Parathyroid adenoma (tissue), 2 donors: ENCODE data around the gene ZNF654.
A peak's percentile ranks its signal among the peaks of the same experiment; 100 is the strongest.

ENCODE experiments used
- H2AFZ ChIP-seq: fragments of 300-600 bp; sonication (generic); one replicate; pipeline ENCODE4 v1.7.0; 2017; ENCODE audit warnings: antibody characterized with exemption, mild to moderate bottlenecking
- H3K27ac ChIP-seq: fragments of 300-600 bp; sonication (generic); one replicate; pipeline ENCODE4 v1.7.0; 2017
- H3K27me3 ChIP-seq: fragments of 300-600 bp; sonication (generic); one replicate; pipeline ENCODE4 v1.7.0; 2017; ENCODE audit warnings: low read length; ENCODE audit not compliant: control insufficient read depth, insufficient read depth
- H3K36me3 ChIP-seq: fragments of 300-600 bp; sonication (generic); one replicate; pipeline ENCODE4 v1.7.0; 2017; ENCODE audit warnings: low read length; ENCODE audit not compliant: control insufficient read depth, insufficient read depth
- H3K4me1 ChIP-seq: fragments of 300-600 bp; sonication (generic); one replicate; pipeline ENCODE4 v1.7.0; 2017; ENCODE audit warnings: control low read depth
- H3K4me2 ChIP-seq: fragments of 300-600 bp; sonication (generic); one replicate; pipeline ENCODE4 v1.7.0; 2017; ENCODE audit warnings: low read length
- H3K4me3 ChIP-seq: fragments of 300-600 bp; sonication (generic); one replicate; pipeline ENCODE4 v1.7.0; 2017; ENCODE audit warnings: low read depth, low read length
- H3K79me2 ChIP-seq: fragments of 300-600 bp; sonication (generic); one replicate; pipeline ENCODE4 v1.7.0; 2017; ENCODE audit warnings: control low read depth
- H3K9ac ChIP-seq: fragments of 300-600 bp; sonication (generic); one replicate; pipeline ENCODE4 v1.7.0; 2017; ENCODE audit warnings: mild to moderate bottlenecking
- H3K9me3 ChIP-seq: fragments of 300-600 bp; sonication (generic); one replicate; pipeline ENCODE4 v1.7.0; 2017; ENCODE audit warnings: low read length; ENCODE audit not compliant: control insufficient read depth
- TF ChIP-seq, protein P1 (sequence below): fragments of 300-600 bp; sonication (generic); IDR thresholded peaks from one replicate; pipeline ENCODE4 v1.7.0; 2017; ENCODE audit warnings: antibody characterized with exemption, mild to moderate bottlenecking
- donor health status: primary hyperparathyroidism.

ZNF654 gene

DNA sequence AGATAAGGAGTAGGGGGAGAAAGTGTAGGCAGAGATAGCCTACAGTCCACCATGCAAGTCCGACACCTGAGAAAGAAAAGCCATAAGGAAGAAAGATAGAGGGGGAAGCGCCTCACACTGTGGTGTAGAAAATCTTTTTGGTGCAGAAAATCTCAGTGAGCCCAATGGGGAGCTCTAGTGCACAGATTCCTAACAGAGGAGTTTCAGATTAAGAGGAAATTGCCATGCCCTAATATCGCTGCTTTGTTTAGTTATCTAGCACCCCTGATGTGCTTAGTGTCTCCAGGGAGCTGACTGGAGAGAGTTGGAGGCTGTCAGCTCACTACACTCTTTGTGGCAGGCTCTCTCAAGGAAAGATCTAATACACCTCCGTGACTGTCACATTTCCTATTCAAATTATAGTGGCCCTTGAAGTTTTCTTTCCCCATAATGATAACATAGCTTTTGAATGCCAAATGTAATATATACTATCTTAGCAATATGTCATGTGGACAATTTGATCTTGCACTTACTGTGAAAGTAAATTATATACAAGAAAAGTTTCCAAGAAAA is 34.0 kb upstream of the ZNF654 start:
- H3K27me3 ChIP-seq, result no peaks in the 10 kb centered on the region
- H3K79me2 ChIP-seq, result no peaks in the 10 kb centered on the region
- no peak overlapping the region for H3K4me2 ChIP-seq
- H3K27ac ChIP-seq, result no peak overlapping the region
- TF ChIP-seq, protein P1, sequence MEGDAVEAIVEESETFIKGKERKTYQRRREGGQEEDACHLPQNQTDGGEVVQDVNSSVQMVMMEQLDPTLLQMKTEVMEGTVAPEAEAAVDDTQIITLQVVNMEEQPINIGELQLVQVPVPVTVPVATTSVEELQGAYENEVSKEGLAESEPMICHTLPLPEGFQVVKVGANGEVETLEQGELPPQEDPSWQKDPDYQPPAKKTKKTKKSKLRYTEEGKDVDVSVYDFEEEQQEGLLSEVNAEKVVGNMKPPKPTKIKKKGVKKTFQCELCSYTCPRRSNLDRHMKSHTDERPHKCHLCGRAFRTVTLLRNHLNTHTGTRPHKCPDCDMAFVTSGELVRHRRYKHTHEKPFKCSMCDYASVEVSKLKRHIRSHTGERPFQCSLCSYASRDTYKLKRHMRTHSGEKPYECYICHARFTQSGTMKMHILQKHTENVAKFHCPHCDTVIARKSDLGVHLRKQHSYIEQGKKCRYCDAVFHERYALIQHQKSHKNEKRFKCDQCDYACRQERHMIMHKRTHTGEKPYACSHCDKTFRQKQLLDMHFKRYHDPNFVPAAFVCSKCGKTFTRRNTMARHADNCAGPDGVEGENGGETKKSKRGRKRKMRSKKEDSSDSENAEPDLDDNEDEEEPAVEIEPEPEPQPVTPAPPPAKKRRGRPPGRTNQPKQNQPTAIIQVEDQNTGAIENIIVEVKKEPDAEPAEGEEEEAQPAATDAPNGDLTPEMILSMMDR, result no peak
- no peaks in the 10 kb centered on the region for H3K4me1 ChIP-seq
- no peaks in the 10 kb centered on the region for H3K36me3 ChIP-seq
- no peak overlapping the region for H3K9ac ChIP-seq
- no peak overlapping the region for H3K4me3 ChIP-seq
- no peak overlapping the region for H2AFZ ChIP-seq
- H3K9me3 ChIP-seq, result no peaks in the 10 kb centered on the region

DNA sequence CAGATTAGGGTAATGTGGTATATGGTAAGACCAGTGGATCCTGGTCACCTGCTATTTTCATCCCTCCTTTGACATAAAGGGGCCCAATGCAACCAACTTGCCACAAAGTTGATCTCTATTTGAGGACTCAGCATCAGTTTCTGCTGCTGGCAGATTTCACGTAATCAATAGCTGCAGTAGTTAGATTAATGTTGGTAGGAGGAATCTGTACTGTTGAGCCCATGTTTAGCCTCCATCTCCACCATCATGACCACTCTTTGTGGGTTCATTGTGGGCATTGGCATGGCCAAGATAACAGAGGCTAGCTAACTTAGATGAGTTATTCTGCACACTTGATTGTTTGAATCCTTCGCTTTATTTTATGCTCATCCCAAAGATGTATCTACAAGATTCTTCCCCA is 30.2 kb upstream of the ZNF654 start:
- H3K27me3 ChIP-seq, result no peaks in the 10 kb centered on the region
- no peaks in the 10 kb centered on the region for H3K79me2 ChIP-seq
- no peaks in the 10 kb centered on the region for H3K9me3 ChIP-seq
- H3K9ac ChIP-seq, result no peak overlapping the region
- H3K4me2 ChIP-seq, result no peak overlapping the region
- H3K27ac ChIP-seq, result no peak overlapping the region
- TF ChIP-seq, protein P1, result no peak
- peaks cover 5% of the 10 kb centered on the region for H3K4me1 ChIP-seq
- H2AFZ ChIP-seq, result no peak overlapping the region
- no peak overlapping the region for H3K4me3 ChIP-seq
- H3K36me3 ChIP-seq, result no peaks in the 10 kb centered on the region

DNA sequence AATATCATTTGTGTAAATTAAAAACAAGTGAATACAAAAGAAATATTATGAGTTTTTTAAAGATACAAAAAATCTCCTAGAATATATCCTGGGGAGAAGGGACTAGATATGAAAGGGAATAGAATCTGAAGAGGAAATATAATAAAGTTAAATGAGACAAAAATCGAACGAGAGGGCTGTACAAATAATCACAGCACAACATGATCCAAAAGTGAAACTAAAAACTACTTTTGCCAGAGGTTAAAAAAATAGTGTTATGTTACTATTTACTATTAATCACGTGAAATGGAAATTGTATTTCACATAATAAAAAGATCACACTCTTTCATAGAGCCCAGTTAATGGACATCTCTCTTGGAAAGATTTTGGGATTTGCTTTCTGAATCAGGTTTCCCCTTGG is 28.8 kb upstream of the ZNF654 start:
- H2AFZ ChIP-seq, result peak overlapping the region; percentile 7
- no peaks in the 10 kb centered on the region for H3K36me3 ChIP-seq
- TF ChIP-seq, protein P1, result no peak
- no peaks in the 10 kb centered on the region for H3K27me3 ChIP-seq
- H3K4me1 ChIP-seq, result peaks cover 5% of the 10 kb centered on the region
- no peaks in the 10 kb centered on the region for H3K9me3 ChIP-seq
- H3K9ac ChIP-seq, result no peak overlapping the region
- no peak overlapping the region for H3K27ac ChIP-seq
- H3K79me2 ChIP-seq, result no peaks in the 10 kb centered on the region
- no peak overlapping the region for H3K4me3 ChIP-seq
- H3K4me2 ChIP-seq, result no peak overlapping the region

- H3K4me1 ChIP-seq, result peaks cover 5% of the 10 kb centered on the region
- peak overlapping the region; percentile 30 for H3K4me2 ChIP-seq
- H3K36me3 ChIP-seq, result no peaks in the 10 kb centered on the region
- no peak overlapping the region for H3K9ac ChIP-seq
- no peaks in the 10 kb centered on the region for H3K9me3 ChIP-seq
- TF ChIP-seq, protein P1, result no peak
- no peaks in the 10 kb centered on the region for H3K27me3 ChIP-seq
- H3K27ac ChIP-seq, result peak overlapping the region; percentile 37
- peak overlapping the region; percentile 87 for H2AFZ ChIP-seq
- H3K79me2 ChIP-seq, result no peaks in the 10 kb centered on the region
- peak overlapping the region; percentile 23 for H3K4me3 ChIP-seq
Measured at GRCh38 chr3:88031642-88032077, 27.4 kb upstream of the ZNF654 start.

- no peaks in the 10 kb centered on the region for H3K9me3 ChIP-seq
- H3K79me2 ChIP-seq, result no peaks in the 10 kb centered on the region
- H3K27ac ChIP-seq, result no peak overlapping the region
- no peaks in the 10 kb centered on the region for H3K36me3 ChIP-seq
- TF ChIP-seq, protein P1, result no peak
- peak overlapping the region; percentile 23 for H3K4me3 ChIP-seq
- H3K9ac ChIP-seq, result no peak overlapping the region
- H2AFZ ChIP-seq, result peak overlapping the region; percentile 87
- H3K27me3 ChIP-seq, result no peaks in the 10 kb centered on the region
- peaks cover 5% of the 10 kb centered on the region for H3K4me1 ChIP-seq
- peak overlapping the region; percentile 30 for H3K4me2 ChIP-seq
Measured at GRCh38 chr3:88032245-88032644, 26.8 kb upstream of the ZNF654 start.
